ENCODE measurements around the gene CDH23. TPM values are rescaled to one million over a fixed set of nuclear protein-coding genes. Genes with fewer than 3 reads are reported as not detected.
A peak's percentile ranks its signal among the peaks of the same experiment; 100 is the strongest.

Gene CDH23
- total RNA-seq, 1 donor from 2014 or later: 4.5 TPM

- H3K4me3 ChIP-seq: peak overlapping the region; percentile 26
- TF ChIP-seq CTCF (IDR thresholded peaks at IDR 0.05; ENCODE audit: borderline replicate concordance): no peak
- H3K9me3 ChIP-seq (replicated peaks): no peaks in the 10 kb centered on the region
- intact Hi-C loops (cut with micrococcal nuclease): loop anchor here (10.0 kb wide), 1 partner anchor 59 kb away; no protein-coding TSS in a partner anchor
- peak; percentile 58 for DNase-seq
- no peaks in the 10 kb centered on the region for H3K27me3 ChIP-seq (ENCODE audit: low read depth)
- peak overlapping the region; percentile 84 for H3K27ac ChIP-seq (replicated peaks)
- peaks cover 28% of the 10 kb centered on the region for H3K36me3 ChIP-seq
- peaks cover 100% of the 10 kb centered on the region for H3K4me1 ChIP-seq
Measured at GRCh38 chr10:71835671-71836595, 439.2 kb downstream of the CDH23 start.

GRCh38 chr10:71836596-71836974 lies 439.9 kb downstream of the CDH23 start:
- Histone ChIP-seq H3K27me3 (ENCODE audit: low read depth) (no peaks in the 10 kb centered on the region), H3K4me3 (peak overlapping the region; percentile 26), H3K9me3 (replicated peaks) (no peaks in the 10 kb centered on the region), H3K27ac (replicated peaks) (peak overlapping the region; percentile 84), H3K4me1 (peaks cover 100% of the 10 kb centered on the region), H3K36me3 (peaks cover 22% of the 10 kb centered on the region)
- TF ChIP-seq CTCF (IDR thresholded peaks at IDR 0.05; ENCODE audit: borderline replicate concordance): no peak
- intact Hi-C loops (cut with micrococcal nuclease): loop anchor here (10.0 kb wide), 1 partner anchor 58 kb away; no protein-coding TSS in a partner anchor
- no peak for DNase-seq

- Histone ChIP-seq H3K36me3 (peaks cover 15% of the 10 kb centered on the region), H3K27me3 (ENCODE audit: low read depth) (no peaks in the 10 kb centered on the region), H3K9me3 (replicated peaks) (no peaks in the 10 kb centered on the region), H3K27ac (replicated peaks) (peak overlapping the region; percentile 84), H3K4me3 (peak overlapping the region; percentile 26), H3K4me1 (peaks cover 100% of the 10 kb centered on the region)
- no peak for DNase-seq
- intact Hi-C loops (cut with micrococcal nuclease): loop anchor here (10.0 kb wide), 1 partner anchor 58 kb away; no protein-coding TSS in a partner anchor
- TF ChIP-seq CTCF (IDR thresholded peaks at IDR 0.05; ENCODE audit: borderline replicate concordance): peak; percentile 55
Measured at GRCh38 chr10:71837098-71837827, 440.5 kb downstream of the CDH23 start.

- H3K9me3 ChIP-seq (replicated peaks): no peaks in the 10 kb centered on the region
- peaks cover 100% of the 10 kb centered on the region for H3K4me1 ChIP-seq
- intact Hi-C loops (cut with micrococcal nuclease): loop anchor here (10.0 kb wide), 1 partner anchor 56 kb away; no protein-coding TSS in a partner anchor
- H3K27ac ChIP-seq (replicated peaks): peak overlapping the region; percentile 84
- DNase-seq: no peak
- no peaks in the 10 kb centered on the region for H3K27me3 ChIP-seq (ENCODE audit: low read depth)
- H3K4me3 ChIP-seq: no peak overlapping the region
- H3K36me3 ChIP-seq: peaks cover 6% of the 10 kb centered on the region
- TF ChIP-seq CTCF (IDR thresholded peaks at IDR 0.05; ENCODE audit: borderline replicate concordance): no peak
Measured at GRCh38 chr10:71838264-71839211, 441.8 kb downstream of the CDH23 start.
